Body of pancreas (tissue), 4 donors: ENCODE data around the gene SP100. TPM values are rescaled to one million over a fixed set of nuclear protein-coding genes. Genes with fewer than 3 reads are reported as not detected.

Experiments used
- ATAC-seq: fragments of 150-250 bp; one replicate; pipeline ENCODE4 v1.9.1; 2016
- DNase-seq, 4 donors: peaks; one replicate each; pipeline ENCODE4 v3.0.0-alpha.2; 2019
- H3K27ac ChIP-seq, 4 donors: fragments of 200-600 bp; sonication (generic); 1 replicate in 3 of 4; 2 replicates in 1 of 4; pipeline versions ENCODE4 v1.5.1 to v1.6.1; 2016 to 2019; ENCODE audit warnings: mild to moderate bottlenecking in 1 of 4, mixed read lengths in 1 of 4, moderate library complexity in 1 of 4
- H3K27me3 ChIP-seq, 2 donors: fragments of 200-600 bp; sonication (generic); one replicate each; pipeline ENCODE4 v1.6.0; 2016; ENCODE audit warnings: mild to moderate bottlenecking in 1 of 2
- H3K36me3 ChIP-seq, 2 donors: fragments of 200-600 bp; sonication (generic); replicated peaks in 1 of 2; 2 replicates each; pipeline ENCODE4 v1.5.1; 2016; ENCODE audit warnings: low read depth in 2 of 2; ENCODE audit not compliant: insufficient read depth in 1 of 2
- H3K4me1 ChIP-seq: fragments of 200-600 bp; sonication (generic); one replicate; pipeline ENCODE4 v1.6.0; 2016
- H3K4me3 ChIP-seq, 2 donors: fragments of 200-600 bp; sonication (generic); 1 replicate in 1 of 2; 2 replicates in 1 of 2; pipeline ENCODE4 v1.5.1; 2016 to 2019
- H3K9me3 ChIP-seq, 3 donors: fragments of 200-600 bp; sonication (generic); 1 replicate in 2 of 3; 2 replicates in 1 of 3; pipeline ENCODE4 v1.5.1; 2016
- CTCF ChIP-seq, 7 experiments: fragments of 450-650 bp in 4 of 7; fragments of 200-600 bp in 3 of 7; sonication (generic) in 3 of 7; IDR thresholded peaks; one replicate each; pipeline ENCODE4 v1.5.1; 2016 to 2019; ENCODE audit warnings: antibody characterized with exemption in 7 of 7
- POLR2A ChIP-seq, 3 donors: fragments of 450-650 bp; IDR thresholded peaks; one replicate each; pipeline ENCODE4 v1.6.1; 2016; ENCODE audit warnings: antibody characterized with exemption in 3 of 3, mild to moderate bottlenecking in 2 of 3
- WGBS, 2 donors: methylation state at CpG; one replicate each; pipeline ENCODE4 v1.1.5; 2017; 5-methylcytosine and 5-hydroxymethylcytosine counted together
- intact Hi-C: fragments of 100-400 bp; cut with DNase I; formaldehyde crosslinking; loops from one replicate; pipeline ENCODE4 v1.15.1; 2023
- total RNA-seq, 2 donors: library from RNA; depleted of rRNA; stranded (reverse); fragments of >200 nt; gene quantifications; one replicate each; pipeline ENCODE4 v1.1.0, GENCODE V29; 2016

SP100 gene
- total RNA-seq, 2 donors from 2014 or later = 71.9 to 73.2 TPM

- Histone ChIP-seq H3K27me3 (peaks cover 0 to 4% of the 10 kb centered on the region in 2 donors), H3K27ac (no peak overlapping the region), H3K4me3 (no peak overlapping the region), H3K36me3 (no peaks in the 10 kb centered on the region), H3K9me3 (no peaks in the 10 kb centered on the region), H3K4me1 (peaks cover 35% of the 10 kb centered on the region)
- WGBS, 2 donors = 12 to 14% methylated on average over 1 of the region's 1 CpG
- DNase-seq (no peak), ATAC-seq (no peak)
- intact Hi-C loops = no loop called here
- TF ChIP-seq CTCF (IDR thresholded peaks at IDR 0.05) = no peak
- no peak for TF ChIP-seq POLR2A (IDR thresholded peaks at IDR 0.05)
These were observed 9.4 kb downstream of the SP100 start for GRCh38 chr2:230425377-230425776.

DNA sequence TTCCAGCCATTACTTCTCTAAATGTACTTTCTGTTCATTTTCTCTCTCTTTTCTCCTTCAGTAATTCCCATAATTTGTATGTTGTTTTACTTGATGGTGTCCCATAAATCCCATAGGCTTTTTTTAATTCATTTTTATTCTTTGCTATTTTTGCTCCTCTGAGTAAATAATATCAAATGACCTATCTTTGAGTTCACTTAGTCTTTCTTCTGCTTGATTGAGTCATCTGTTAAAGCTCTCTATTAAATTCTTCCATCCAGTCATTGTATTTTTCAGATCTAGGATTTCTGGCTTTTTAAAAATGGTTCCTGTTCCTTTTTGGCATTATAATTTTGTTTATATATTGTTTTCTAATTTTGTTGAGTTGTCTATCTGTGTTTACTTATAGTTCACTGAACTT is 13.5 kb downstream of the SP100 start:
- TF ChIP-seq CTCF (IDR thresholded peaks at IDR 0.05) = no peak
- TF ChIP-seq POLR2A (IDR thresholded peaks at IDR 0.05) = no peak
- H3K4me1 ChIP-seq = peaks cover 11% of the 10 kb centered on the region
- DNase-seq = no peak

GRCh38 chr2:230430957-230431910 is 15.2 kb downstream of the SP100 start:
- H3K4me3 ChIP-seq = no peak overlapping the region
- no peak overlapping the region for H3K27ac ChIP-seq
- no peaks in the 10 kb centered on the region for H3K4me1 ChIP-seq
- intact Hi-C loops = no loop called here
- ATAC-seq = no peak
- DNase-seq = no peak
- no peaks in the 10 kb centered on the region for H3K27me3 ChIP-seq
- WGBS, 2 donors = 92 to 100% methylated on average over 1 of the region's 1 CpG
- TF ChIP-seq CTCF (IDR thresholded peaks at IDR 0.05) (no peak), POLR2A (IDR thresholded peaks at IDR 0.05) (no peak)
- H3K36me3 ChIP-seq = no peaks in the 10 kb centered on the region
- H3K9me3 ChIP-seq = no peaks in the 10 kb centered on the region

More for the DNA sequence above, 13.5 kb downstream of the SP100 start:
- Histone ChIP-seq H3K27me3 (peaks cover 0 to 4% of the 10 kb centered on the region in 2 donors), H3K4me3 (no peak overlapping the region), H3K27ac (no peak overlapping the region), H3K9me3 (no peaks in the 10 kb centered on the region), H3K36me3 (no peaks in the 10 kb centered on the region)
- intact Hi-C loops = no loop called here
- ATAC-seq = no peak

- no peaks in the 10 kb centered on the region for H3K9me3 ChIP-seq
- H3K27me3 ChIP-seq = no peaks in the 10 kb centered on the region
- ATAC-seq = no peak
- H3K36me3 ChIP-seq = peaks cover 0 to 2% of the 10 kb centered on the region in 2 donors
- TF ChIP-seq POLR2A (IDR thresholded peaks at IDR 0.05) (no peak), CTCF (IDR thresholded peaks at IDR 0.05) (no peak)
- DNase-seq = no peak
- no peak overlapping the region for H3K4me3 ChIP-seq
- H3K27ac ChIP-seq = no peak overlapping the region
- no peaks in the 10 kb centered on the region for H3K4me1 ChIP-seq
- intact Hi-C loops = no loop called here
- WGBS, 2 donors = 70 to 80% methylated on average over 4 of the region's 4 CpGs
These were observed 18.8 kb downstream of the SP100 start for GRCh38 chr2:230434677-230435324.
